EH (cell line): ENCODE results near the gene IGSF9.

Source experiments
- DNase-seq: peaks from one replicate; pipeline ENCODE4 v3.0.0-alpha.2; 2015; ENCODE audit warnings: low read depth

IGSF9 gene

DNA sequence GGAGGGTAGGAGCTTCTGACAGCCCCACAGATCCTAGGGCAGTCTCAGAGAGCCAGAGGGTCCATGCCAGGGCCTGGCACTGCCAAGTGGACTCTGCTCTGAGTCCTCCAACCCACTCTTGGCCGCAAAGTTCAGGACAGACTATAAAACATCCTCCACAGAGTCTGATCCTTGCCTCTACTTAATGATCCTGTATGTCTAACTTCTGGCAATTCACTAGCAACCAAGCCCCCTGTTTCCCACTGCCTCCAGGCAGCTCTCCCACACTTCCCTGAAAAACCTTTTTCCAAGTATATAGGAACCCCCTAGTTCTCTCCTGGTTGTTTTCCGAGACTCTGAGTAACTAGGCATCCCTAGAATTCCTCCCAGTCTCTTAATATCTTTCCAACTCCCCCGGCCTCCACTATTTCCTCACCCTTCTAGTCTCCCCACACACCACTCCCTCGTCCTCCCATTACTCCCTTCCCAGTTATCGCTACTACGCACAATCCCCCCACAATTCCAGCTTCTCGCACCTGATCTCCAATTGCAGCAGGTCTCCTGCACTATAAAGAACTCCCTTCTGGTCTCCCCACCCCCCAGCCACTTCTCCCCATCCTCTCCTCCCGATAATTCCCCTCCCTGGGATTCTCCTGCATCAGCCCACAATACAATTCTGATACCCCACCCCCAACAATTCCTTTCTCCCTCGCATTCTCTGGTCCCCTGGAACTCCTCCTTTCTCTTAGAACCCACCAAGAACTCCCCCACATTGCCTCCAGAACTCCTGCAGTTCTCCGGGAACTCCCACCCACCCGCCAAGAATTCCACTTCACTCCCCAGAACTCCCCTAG lies 574 bp downstream of the IGSF9 start:
- no peak for DNase-seq

DNA sequence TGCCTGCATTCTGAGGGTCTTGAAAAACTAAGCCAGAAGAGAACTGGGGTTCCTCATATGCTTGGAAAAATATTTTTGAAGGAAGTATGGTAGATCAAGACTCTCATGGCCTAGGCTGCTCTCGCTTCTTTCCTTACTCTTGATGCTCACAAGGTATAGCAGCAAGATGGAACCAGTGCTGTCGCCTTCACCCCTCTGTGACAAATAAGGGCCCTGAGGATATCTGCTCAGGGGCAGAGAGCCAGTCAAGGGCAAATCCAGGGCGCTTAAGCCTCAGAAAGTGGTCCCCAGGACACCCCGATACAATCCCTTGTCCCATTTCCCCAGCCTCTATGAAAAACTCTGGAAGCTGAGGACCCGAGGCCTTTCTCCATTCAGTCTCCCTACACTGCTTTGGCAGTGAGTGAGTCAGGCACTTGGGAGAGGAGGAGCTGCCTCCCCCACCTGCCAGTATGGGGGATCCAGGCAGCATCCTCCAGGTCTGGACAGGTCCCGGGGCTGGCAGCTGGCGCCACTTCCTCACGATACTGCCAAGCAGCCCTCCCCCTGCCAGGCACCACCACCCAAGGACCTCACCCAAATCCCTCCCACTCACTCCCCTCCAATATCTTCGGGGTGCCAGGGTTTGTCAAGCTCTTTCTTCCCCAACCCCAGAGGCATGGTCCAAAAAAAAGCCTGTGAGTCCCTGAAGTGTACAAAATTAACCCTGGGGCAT lies 1.3 kb downstream of the IGSF9 start:
- no peak for DNase-seq

DNA sequence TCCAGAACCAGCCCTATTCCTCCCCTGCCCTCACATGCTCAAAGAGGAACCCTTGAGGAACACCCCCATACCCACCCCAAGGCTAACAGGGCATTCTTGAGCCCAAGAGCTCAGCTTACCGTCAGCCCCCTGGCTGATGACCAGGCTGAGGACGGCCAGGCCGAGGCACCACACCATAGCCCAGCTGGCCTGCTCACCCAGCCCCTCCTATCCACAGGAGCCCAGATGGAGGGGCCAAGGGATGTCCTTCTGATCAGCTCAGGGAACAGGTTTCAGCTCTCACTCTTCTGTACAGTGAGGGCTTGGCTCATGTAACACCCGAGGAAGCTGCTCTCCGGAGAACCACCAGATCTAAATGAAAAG lies 2.2 kb downstream of the IGSF9 start:
- no peak for DNase-seq

DNA sequence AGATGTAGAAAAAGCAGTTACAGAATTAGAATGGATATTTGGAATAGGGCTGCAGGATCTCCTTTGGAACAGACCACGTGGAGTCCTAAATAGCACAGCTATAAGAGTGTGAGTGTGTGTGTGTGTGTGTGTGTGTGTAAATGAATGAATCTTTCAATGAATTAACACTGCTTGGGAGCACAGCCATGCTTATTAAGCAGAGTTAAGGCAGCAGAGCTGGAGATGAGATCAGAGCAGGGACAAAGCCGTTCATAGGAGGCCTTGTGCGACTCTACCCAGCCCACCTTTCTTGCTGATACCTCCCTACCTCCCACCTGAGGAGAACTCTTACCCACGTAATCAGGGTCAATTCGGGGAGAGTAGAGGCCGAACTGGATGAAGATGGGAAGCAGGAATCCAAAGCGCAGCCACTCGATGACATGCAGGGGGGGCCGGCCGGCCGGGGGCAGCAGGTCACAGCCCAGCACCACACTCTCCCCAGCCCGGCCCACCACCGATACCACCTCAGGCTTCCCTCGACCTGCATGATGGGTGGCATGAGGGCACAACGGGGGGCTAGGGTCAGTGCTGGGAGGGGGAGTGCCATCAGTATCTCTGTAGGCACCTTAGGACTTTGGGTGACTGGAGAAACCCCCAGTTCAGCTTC lies 2.7 kb downstream of the IGSF9 start:
- no peak for DNase-seq

DNA sequence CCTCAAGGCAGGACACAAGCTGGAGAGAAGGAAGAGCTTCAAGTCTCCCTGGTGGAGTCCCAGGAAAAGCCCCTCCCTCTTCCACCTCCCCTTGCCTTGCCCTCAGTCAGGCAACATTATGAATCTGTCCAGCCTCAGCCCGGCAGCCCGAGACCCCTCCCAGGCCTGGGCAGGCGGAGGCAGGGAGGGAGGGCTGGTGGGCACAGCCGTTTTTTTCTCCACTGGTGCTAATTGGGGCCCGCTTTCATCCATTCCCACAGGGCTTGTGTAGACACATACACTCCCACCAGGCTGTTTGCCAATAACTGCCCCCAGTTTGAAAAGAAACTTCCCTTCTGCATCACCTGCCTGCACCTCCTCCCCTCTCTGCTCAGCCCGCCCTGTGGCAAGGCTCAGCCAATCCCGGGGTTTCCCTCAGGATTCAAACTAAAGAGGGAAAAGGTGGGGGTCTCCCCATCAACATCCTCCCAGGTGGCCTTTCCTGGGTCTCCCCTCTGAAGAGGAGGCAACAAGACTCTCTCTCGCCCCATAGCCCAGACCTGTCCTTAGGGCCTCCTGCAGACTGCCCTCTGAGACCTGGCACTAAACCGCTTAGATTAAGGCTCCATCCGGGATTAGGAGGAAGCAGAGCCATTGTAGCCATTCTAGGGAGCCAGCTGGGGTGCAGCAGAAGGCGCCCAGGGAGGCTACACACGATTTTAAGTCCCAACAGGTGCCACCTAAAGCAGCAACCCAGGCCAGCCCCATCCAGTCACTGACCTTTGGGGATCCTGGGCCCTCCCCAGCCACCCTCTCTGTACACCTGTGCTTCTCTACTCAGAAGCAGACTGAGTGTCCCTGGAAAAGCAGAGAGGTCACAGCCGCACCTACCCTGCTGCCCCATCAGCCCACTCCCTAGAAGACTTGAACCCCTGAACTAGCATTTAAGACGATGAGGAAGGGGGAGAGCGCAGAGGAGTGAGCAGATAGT lies 3.5 kb downstream of the IGSF9 start:
- no peak for DNase-seq

DNA sequence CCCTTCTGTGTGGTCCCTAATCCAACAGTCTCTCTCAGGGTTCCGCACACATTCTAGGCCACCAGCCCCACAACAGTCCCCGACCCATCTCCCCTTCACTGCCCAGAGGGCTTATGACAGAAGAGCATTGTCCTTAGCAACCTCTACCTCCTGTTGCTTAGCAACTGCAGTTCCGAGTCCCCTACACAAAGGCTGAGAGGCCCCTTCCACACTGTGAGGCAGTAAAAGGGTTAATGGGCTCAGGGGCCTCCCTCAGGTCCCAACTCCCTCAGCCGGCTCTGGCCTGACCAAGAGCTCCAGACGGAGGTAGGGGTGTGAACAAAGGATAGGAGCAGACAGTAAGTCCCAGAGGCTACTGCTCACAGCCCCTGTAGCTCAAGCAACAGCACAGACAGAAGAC lies 4.3 kb downstream of the IGSF9 start:
- no peak for DNase-seq

DNA sequence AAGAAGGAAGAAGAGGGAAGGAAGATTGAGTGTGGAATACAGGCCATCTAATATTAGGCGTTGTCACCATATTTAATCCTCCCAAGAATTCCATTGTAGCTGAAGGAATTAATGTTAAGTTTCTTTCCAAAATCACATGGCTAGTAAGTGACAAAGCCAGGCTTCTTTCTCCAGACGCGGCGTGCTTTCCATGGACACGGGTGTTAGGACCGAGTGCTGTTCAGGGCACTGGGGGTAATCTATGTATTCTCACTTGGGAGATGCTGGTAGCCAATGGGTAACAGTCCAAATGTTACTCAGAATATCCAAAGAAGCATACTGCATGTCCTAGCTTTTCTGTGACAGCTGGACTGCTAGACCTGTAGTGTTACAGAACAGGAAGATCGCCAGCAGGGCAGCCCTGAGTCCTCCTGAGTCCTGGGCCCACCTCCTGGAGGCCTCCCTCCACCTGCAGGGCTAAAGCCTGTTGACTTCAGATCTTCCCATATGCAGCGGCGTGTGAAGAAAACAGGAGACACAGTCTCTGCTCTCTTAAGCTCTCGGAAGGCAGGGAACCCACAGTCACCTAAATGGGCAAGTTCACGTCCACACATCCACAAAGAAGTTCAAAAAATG lies 5.3 kb downstream of the IGSF9 start:
- no peak for DNase-seq

DNA sequence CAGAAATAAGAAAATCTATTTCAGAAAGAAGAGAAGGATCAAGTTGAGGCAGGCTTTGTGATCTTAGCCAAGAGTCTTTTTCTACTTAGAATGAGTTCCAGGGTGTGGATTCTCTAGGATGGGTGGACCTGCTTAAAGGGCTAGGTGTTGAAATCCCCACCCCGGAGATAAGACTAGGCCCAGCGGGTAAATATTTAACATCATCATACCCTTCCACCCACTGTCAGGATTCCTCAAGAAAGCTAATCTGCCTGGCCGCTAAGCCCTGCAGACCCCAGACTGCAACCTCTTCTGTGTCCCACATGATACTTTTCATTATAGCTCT lies 5.8 kb downstream of the IGSF9 start:
- DNase-seq, result no peak

DNA sequence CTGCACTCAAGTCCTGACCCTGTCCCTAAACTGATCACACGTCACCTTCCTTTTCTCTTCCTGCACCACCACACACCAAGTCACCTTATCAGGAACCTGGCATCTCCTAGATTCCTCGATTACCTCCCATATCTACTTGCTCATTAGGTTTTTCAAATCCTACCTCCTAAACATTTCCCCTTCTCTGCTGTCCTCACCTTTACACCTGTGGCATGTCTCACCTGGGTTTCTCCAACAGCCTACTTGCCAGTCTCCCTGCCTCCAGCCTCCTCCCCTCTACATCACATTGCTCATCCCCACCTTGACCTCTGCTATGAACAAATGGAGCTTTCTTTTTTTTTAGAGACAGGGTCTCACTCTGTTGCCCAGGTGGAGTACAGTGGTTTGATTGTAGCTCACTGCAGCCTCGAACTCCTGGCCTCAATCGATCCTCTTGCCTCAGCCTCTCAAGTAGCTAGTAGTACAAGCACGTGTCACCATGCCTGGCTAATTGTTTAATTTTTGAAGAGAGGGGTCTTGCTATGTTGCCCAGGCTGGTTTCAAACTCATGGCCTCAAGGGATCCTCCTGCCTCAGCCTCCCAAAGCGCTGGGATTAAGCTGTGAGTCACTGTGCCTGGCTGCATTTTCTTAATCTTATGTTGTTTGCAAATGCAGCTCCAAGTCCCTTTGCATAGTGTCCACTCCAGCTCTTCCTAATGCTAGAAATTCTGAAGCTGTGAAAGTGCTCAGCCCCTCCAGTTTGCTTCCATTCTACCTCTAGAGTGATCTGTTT lies 6.3 kb downstream of the IGSF9 start:
- DNase-seq, result no peak

DNA sequence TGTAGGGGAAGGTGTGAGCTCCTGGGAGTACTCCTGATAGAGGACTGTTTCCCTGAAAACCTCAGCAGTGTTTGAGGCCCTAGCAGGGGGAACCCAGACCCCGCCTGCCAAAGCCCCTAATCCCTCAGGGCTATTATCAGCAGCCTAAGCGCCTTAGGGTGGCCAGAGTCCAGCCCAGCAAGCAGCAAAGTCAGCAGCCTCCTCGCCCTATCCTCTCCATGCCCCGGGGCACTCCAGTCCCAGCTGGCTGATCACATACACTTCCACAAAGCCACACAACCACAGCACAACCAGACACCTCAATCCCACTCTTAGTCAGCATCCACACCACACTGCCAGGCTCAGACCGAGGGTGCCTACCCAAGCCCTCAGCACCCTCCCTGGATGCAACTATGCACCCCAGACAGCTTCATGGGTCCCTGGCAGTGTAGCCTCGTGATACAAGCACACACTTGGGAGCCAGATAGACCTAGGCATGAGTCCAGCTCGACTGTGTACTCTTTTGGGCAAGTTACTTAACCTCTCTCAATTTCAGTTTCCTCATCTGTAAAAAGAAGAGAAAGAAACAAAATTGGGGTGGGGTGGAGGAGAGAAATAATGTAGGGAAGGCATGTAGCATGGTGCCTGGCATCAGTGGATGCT lies 7.1 kb downstream of the IGSF9 start:
- no peak for DNase-seq

DNA sequence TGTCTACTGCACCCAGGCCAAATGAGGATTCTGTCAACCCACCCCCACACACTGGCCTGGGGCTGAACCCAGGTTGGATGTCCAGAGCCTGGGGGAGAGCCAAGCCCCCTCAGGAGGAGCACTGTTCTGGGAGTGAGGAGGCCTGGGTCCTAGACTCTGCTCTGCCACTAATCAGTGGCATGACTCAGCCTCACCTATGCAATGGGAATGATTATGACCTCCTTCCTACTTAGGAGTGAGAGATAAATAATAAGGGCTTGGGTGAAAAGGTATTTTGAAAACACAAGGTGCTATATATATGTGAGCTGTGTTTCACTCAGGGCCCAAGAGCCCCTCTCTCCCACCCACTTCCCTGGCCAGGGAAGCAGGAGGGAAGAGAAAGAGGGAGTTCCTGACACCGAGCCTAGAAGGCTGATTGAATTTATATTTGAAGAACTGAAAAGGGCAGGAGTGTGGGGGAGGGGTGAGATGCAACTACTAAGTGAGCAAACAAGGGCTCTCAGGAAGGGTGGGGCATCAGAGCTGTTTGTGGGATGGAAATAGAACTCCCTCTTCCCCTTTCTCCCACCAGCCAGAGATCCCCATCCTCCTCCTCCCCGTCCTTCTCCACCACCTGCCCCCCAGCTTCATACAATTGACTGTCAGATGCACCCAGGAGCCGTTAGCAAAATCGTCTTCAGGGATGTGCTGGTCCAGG lies 8.2 kb downstream of the IGSF9 start:
- no peak for DNase-seq

DNA sequence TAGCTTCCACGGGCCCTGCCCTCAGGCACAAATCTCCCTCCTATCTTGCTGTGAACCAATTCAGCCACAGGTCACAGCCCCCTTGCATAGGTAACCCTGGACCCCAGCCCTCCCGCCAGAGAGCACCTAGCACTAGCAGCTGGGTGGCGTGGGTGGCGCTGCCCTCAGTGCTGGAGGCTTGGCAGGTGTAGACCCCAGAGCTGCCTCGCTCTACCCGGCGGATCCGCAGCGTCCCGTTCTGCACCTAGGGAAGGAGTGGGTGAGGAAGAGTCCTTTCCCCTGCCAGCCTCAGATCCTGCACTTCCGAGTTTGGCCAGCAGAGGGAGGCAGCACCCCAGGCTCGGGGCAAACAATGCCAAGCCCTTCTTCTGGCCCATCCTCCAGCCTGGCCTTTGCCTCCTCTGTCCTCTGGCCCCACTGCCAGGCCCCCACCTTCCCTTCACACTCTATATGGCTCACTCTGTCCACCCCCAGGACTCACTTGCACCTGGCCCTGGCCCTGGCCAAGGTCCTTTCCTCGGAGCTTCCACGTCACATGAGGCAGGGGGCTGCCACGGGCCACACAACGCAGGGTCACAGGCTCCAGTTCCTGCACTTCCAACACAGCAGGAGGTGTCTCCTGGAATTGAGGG lies 9.0 kb downstream of the IGSF9 start:
- peak; percentile 62 for DNase-seq

DNA sequence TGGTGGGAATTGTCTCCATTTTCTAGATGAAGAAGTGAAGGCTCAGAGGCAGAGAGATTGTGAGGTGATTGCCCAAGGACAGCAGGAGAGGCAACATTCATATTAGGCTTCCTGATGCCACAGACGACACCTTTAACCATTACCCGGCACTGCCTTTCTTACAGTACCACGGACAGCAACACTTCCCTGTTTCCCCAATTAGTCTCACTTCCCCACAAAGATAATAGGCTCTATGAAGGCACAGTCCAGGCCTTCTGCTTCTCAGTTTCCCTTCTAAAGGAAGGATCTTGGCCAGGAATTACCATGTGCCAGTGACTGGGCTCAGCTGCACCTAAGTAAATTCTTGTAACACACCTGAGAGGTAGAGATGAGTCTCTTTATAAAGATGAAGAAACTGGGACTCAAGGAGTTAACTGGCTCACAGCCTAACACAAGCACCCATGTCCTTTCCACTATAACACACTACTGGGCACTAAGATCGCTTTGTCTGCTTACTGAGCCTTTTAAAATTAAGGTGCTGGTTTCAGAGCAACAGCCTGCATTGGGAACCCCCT lies 9.6 kb downstream of the IGSF9 start:
- DNase-seq, result peak; percentile 37

DNA sequence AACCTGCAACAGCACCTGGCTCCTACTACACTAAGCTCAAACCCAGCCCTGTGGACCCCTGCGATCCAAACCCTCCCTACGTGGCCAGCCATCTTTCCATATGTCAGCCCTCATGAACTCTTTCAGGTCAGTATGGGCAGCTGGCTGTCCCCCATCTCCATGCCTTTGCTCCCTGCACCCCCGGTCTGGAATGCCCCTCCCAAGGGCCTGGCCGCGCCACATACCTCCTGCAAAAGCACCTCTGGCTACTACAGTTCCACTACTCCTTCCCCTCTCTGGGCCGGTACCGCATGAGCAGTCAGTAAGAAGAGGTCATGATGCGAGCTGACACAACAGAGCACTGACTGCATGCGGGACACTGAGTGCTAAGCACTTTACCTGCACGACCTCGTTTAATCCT lies 10.1 kb downstream of the IGSF9 start:
- no peak for DNase-seq

DNA sequence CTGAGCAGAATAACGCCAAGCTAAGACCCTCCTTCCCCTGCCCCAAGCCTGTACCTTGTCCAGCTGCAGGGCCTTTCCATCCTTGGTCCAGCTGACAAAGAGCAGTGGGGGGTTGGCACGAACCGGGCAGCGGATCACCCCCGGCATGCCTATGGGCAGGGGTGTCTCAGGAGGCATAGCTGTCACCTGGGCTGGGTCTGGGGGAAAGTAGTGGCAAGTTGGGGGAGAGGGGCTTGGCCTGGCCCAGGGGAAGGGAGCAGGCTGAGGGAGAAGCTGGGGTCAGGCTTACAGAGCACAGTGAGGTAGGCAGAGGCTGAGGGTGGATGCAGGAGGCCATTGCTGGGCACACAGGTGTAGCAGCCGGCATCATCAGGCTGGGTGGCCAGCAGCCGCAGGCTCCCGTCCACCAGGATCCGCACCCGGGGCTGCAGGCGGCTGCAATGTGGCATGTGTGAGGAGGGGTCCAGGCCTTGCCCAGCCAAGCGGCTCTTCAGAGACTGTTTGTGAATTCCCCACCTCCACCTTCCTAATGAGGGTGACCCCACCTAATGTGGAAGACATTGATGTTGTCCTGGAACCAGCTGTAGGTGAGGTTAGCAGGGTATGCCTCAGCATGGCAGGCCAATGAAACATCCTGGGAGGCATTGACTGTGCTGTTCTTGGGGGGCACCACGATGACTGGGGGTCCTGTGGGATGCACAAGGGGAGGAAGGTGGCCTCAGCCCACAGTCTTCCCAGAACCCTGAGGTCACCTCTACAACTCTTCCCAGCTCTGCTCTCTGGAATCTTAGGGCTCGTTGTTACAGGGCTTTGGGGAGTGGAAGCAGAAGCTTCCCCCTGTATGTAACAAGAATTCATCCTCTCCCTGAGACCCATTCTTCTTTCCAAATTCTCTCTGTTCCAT lies 11.0 kb downstream of the IGSF9 start:
- DNase-seq, result no peak

DNA sequence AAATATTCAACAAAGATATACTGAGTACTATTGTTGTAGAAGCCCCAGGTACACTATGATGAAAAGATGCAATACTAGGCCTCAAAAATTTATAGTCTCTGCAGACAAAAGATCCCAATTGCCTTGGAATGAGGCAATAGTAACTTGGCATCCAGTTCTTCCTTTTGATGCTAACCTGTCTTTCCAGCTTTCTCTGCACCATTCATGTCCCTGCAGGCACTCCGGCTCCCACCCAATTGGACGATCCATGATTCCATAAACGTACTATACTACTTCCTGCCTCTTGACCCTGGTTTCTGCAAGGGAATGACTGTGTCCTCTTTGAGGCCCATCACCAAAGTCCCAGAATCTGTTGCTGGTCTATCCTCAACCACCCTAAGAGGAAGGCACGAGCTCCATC lies 12.1 kb downstream of the IGSF9 start:
- no peak for DNase-seq

DNA sequence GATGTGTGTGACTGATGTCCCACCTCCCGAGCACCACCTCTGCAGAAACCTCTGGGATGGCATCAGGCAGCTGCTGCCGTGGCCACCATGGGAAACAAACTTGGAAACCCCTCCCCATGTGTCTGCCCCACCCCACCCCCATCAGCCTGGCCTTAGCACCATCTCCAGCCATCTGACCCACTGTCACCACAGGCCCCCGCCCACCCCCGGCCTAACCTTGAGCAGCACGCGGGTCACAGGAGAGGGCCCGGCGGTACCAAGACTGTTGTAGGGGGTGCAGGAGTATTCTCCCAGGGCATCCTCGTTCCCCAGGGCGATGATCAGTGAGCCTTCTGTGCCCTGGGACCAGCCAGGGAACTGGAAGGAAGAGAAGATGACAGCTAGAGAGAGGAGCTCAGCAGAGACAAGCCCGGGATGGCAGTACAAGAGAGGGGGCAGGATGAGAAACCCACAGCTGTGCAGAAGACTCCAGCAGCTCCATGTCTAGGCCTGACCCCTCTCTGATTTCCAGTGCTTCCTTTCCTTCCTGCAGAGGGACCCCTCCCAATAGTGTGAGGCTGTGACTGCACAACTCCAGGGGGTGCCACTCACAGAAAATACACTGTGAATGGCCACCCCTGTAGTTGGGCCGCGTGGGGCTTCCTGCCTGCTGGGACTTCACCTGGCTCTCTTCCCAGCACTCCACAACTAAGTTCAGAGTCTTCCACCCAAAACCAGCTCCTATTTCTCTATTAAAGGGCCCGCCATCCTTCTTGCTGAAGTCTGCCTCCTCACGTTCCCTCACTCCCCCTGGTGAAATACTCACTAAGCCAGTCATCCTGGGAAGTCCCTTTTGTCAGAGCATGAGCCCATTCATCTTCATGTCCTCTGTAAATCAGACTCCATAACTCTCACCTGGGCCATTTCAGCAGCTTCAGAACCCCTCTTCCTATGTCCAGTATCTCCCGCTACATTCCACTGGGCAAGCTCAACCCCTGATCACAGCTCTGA lies 12.8 kb downstream of the IGSF9 start:
- DNase-seq, result no peak
